ENCODE measurements around the gene CAPS2. TPM values are rescaled to one million over a fixed set of nuclear protein-coding genes. Genes with fewer than 3 reads are reported as not detected.

Gene CAPS2
- total RNA-seq, 1 experiment from 2014 or later = 18.3 TPM

- TF ChIP-seq ZBTB33 (IDR thresholded peaks at IDR 0.05; ENCODE audit: extremely low read depth, insufficient replicate concordance, low read length) = no peak
- no peak for TF ChIP-seq SIN3A (IDR thresholded peaks at IDR 0.05; ENCODE audit: low read depth)
- no peak for TF ChIP-seq ATF3 (IDR thresholded peaks at IDR 0.05)
These were observed 18.8 kb downstream of the CAPS2 start (continued) for GRCh38 chr12:75311369-75311768.

- DNase-seq (ENCODE audit: low read depth, low spot score) (no peak), ATAC-seq (no peak)
- ChIA-PET POLR2A (no interaction called here), CTCF (no interaction called here), RAD21 (ENCODE audit: low non-redundant PET in 1 of 2, low total read pairs in 2 of 2, uncharacterized antibody in 2 of 2, unreplicated experiment in 2 of 2) (no interaction called here)
- Histone ChIP-seq H3K27me3 (ENCODE audit: insufficient read depth, low read length) (no peaks in the 10 kb centered on the region), H3K9me2 (ENCODE audit: insufficient read depth) (no peaks in the 10 kb centered on the region), H4K20me1 (ENCODE audit: insufficient read depth) (no peaks in the 10 kb centered on the region), H3K9ac (ENCODE audit: low read length) (no peak overlapping the region), H3K4me3 (replicated peaks in 1 of 2; ENCODE audit: low read depth in 1 of 2, low read length in 2 of 2) (no peak overlapping the region), H3K27ac (ENCODE audit: low read depth, low read length) (no peak overlapping the region), H3K4me1 (ENCODE audit: control insufficient read depth in 1 of 2, insufficient read depth in 2 of 2, low read length in 2 of 2) (no peaks in the 10 kb centered on the region), H3K79me2 (ENCODE audit: insufficient read depth, low read length) (no peaks in the 10 kb centered on the region), H3K9me3 (ENCODE audit: control insufficient read depth in 1 of 2, insufficient read depth in 1 of 2, low read depth in 1 of 2, low read length in 2 of 2) (no peaks in the 10 kb centered on the region), H2AFZ (ENCODE audit: low read depth, low read length, poor library complexity, severe bottlenecking) (no peak overlapping the region), H3K4me2 (ENCODE audit: low read length) (no peak overlapping the region), H3K36me3 (ENCODE audit: control insufficient read depth in 1 of 2, insufficient read depth in 2 of 2, low read length in 2 of 2) (no peaks in the 10 kb centered on the region)
- intact Hi-C loops (cut with micrococcal nuclease) = no loop called here
- no peak for TF ChIP-seq ZBTB33 (IDR thresholded peaks at IDR 0.05; ENCODE audit: extremely low read depth, insufficient replicate concordance, low read length)
- no peak for TF ChIP-seq CEBPB (IDR thresholded peaks at IDR 0.05; ENCODE audit: low read depth)
- no peak for TF ChIP-seq ELF1 (IDR thresholded peaks at IDR 0.05; ENCODE audit: borderline replicate concordance, low read depth)
- TF ChIP-seq RAD21 (IDR thresholded peaks at IDR 0.05; ENCODE audit: low read depth) = no peak
- TF ChIP-seq ZFX (IDR thresholded peaks at IDR 0.05) = no peak
- TF ChIP-seq EZH2phosphoT487 (IDR thresholded peaks at IDR 0.05; ENCODE audit: borderline replicate concordance) = no peak
- no peak for TF ChIP-seq CBX3 (IDR thresholded peaks at IDR 0.05; ENCODE audit: low read depth)
- TF ChIP-seq FOSL1 (IDR thresholded peaks at IDR 0.05; ENCODE audit: low read depth) = no peak
- TF ChIP-seq ZNF274 (IDR thresholded peaks at IDR 0.05; ENCODE audit: low read depth, low read length) = no peak
- no peak for TF ChIP-seq ATF3 (IDR thresholded peaks at IDR 0.05)
- BruUV-seq (replicated peaks) = no TSS peak
These were observed 21.8 kb downstream of the CAPS2 start for GRCh38 chr12:75308279-75308678.
